Measurements from ENCODE around the gene SIX3. TPM values are rescaled to one million over a fixed set of nuclear protein-coding genes. Genes with fewer than 3 reads are reported as not detected.

The SIX3 gene
- total and polyA plus RNA-seq, 2 donors (not counting 1 experiment from before 2014, with no cell fraction given), result not detected

GRCh38 chr2:44930274-44931197 lies 11.0 kb upstream of the SIX3 start:
- H3K27ac ChIP-seq (ENCODE audit: low read length in 2 of 2), result no peak overlapping the region
- WGBS (ENCODE audit: insufficient coverage), result 3% methylated on average over 16 of the region's 28 CpGs
- H3K9ac ChIP-seq (ENCODE audit: low read length), result peak overlapping the region; percentile 17
- ATAC-seq (ENCODE audit: low read depth) (no peak), DNase-seq (no peak)
- H3K27me3 ChIP-seq (replicated peaks in 1 of 4; ENCODE audit: control extremely low read depth in 1 of 4, control insufficient read depth in 3 of 4, insufficient read depth in 4 of 4, low read length in 3 of 4), result peaks cover 0 to 88% (median 75%) of the 10 kb centered on the region in 4 experiments
- H3K4me1 ChIP-seq (ENCODE audit: control insufficient read depth in 2 of 2, insufficient read depth in 2 of 2, low read length in 2 of 2), result peaks cover 52 to 71% of the 10 kb centered on the region in 2 donors
- peak overlapping the region; percentile 68 for H3K4me3 Mint-ChIP-seq
- ChIA-PET POLR2A (no interaction called here), CTCF (interaction anchor here (0.8 to 2.2 kb wide), 3 partner anchors 27 to 453 kb away, joined by 3 to 6 read pairs (median 5); no protein-coding TSS in a partner anchor)
- peaks cover 0 to 65% (median 0%) of the 10 kb centered on the region in 3 donors for H3K9me3 ChIP-seq (ENCODE audit: control extremely low read depth in 1 of 3, control insufficient read depth in 2 of 3, insufficient read depth in 1 of 3, low read length in 2 of 3)
- no peaks in the 10 kb centered on the region for H3K9me3 Mint-ChIP-seq (ENCODE audit: insufficient read depth)
- H3K4me3 ChIP-seq (ENCODE audit: control extremely low read depth in 1 of 5, extremely low read depth in 1 of 5, insufficient read depth in 1 of 5, low read depth in 2 of 5, low read length in 4 of 5), result peak overlapping the region in 2 of 5 experiments; percentile 20 to 23
- no peaks in the 10 kb centered on the region for H3K79me2 ChIP-seq (ENCODE audit: control insufficient read depth, insufficient read depth, low read length)
- peaks cover 69% of the 10 kb centered on the region for H3K27me3 Mint-ChIP-seq
- intact Hi-C loops (cut with micrococcal nuclease), result no loop called here
- H2AFZ ChIP-seq (ENCODE audit: insufficient read depth, low read depth, low read length, poor library complexity, severe bottlenecking), result no peak overlapping the region
- peaks cover 33% of the 10 kb centered on the region for H3K4me1 Mint-ChIP-seq
- TF ChIP-seq CTCF (IDR thresholded peaks at IDR 0.05), result no peak
- TF ChIP-seq EZH2 (IDR thresholded peaks at IDR 0.05; ENCODE audit: borderline replicate concordance, insufficient read depth, low read depth, low read length, poor library complexity, severe bottlenecking), result no peak
- H3K4me2 ChIP-seq (replicated peaks; ENCODE audit: low read depth, low read length, poor library complexity, severe bottlenecking), result peak overlapping the region; percentile 70
- no peak overlapping the region for H3K27ac Mint-ChIP-seq
- no peaks in the 10 kb centered on the region for H3K36me3 ChIP-seq (replicated peaks in 1 of 2; ENCODE audit: control extremely low read depth in 1 of 2, control insufficient read depth in 1 of 2, extremely low read depth in 1 of 2, insufficient read depth in 2 of 2, low read length in 1 of 2)
- H4K20me1 ChIP-seq (ENCODE audit: control insufficient read depth, insufficient read depth, low read length, poor library complexity, severe bottlenecking), result no peaks in the 10 kb centered on the region

All from B cell (primary cell).